GM06990 (cell line): Measurements from ENCODE around the gene NTRK2.

ENCODE experiments used
- DNase-seq: peaks from one replicate; pipeline ENCODE4 v3.0.0-alpha.2; 2011; ENCODE audit not compliant: insufficient read length; ENCODE audit errors: extremely low read depth
- H3K27me3 ChIP-seq: replicated peaks from 2 replicates; pipeline ENCODE4 v1.6.0; 2011; ENCODE audit warnings: low read length; ENCODE audit not compliant: control insufficient read depth, insufficient read depth
- H3K36me3 ChIP-seq: 2 replicates; pipeline ENCODE4 v1.5.1; 2011; ENCODE audit warnings: low read length; ENCODE audit not compliant: control insufficient read depth, insufficient read depth
- H3K4me3 ChIP-seq: replicated peaks from 2 replicates; pipeline ENCODE4 v1.5.1; 2011; ENCODE audit warnings: low read depth, mild to moderate bottlenecking, control low read depth, low read length
- TF ChIP-seq, protein P1 (sequence below): IDR thresholded peaks from 2 replicates; pipeline ENCODE4 v1.5.1; 2011; ENCODE audit warnings: low read length, control low read depth, mild to moderate bottlenecking, inconsistent platforms; ENCODE audit not compliant: insufficient read depth, poor library complexity, severe bottlenecking

Gene NTRK2

GRCh38 chr9:84841931-84842330 is 172.4 kb downstream of the NTRK2 start:
- Histone ChIP-seq H3K4me3 (no peak overlapping the region), H3K27me3 (no peaks in the 10 kb centered on the region; the same call in 1 of the 2 replicates), H3K36me3 (no peaks in the 10 kb centered on the region)
- no peak for DNase-seq
- TF ChIP-seq, protein P1, sequence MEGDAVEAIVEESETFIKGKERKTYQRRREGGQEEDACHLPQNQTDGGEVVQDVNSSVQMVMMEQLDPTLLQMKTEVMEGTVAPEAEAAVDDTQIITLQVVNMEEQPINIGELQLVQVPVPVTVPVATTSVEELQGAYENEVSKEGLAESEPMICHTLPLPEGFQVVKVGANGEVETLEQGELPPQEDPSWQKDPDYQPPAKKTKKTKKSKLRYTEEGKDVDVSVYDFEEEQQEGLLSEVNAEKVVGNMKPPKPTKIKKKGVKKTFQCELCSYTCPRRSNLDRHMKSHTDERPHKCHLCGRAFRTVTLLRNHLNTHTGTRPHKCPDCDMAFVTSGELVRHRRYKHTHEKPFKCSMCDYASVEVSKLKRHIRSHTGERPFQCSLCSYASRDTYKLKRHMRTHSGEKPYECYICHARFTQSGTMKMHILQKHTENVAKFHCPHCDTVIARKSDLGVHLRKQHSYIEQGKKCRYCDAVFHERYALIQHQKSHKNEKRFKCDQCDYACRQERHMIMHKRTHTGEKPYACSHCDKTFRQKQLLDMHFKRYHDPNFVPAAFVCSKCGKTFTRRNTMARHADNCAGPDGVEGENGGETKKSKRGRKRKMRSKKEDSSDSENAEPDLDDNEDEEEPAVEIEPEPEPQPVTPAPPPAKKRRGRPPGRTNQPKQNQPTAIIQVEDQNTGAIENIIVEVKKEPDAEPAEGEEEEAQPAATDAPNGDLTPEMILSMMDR: no peak

DNA sequence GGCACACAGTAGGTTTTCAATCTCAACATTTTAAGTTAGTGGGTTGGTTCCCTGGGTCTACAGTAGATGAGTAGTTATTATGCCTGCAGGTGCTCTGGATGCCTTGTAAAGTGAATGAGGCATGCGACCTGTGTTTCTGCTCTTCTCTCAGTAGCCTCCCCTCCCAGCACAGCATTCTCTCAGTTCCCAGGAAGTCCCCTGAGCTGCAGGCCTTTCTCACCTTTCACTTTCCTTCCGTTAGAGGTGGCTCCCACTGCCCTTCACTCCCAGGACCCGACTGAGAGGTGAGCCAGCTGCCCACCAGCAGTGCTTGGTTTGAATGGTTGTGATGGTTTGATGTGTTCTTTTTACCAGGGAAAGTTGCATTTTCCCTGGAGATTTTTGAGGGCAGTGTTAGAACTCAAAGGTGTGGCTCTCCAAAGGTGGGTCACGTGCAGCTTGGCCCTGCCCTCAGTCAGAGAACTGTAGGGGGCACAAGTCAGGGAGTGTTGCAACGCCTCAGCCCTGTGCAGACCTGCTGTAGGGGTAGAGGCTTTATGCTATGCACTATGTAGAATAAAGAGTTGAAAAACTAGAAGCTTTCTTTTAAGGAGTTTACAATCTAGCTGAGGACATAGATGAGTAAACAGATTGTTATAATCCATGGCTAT is 173.8 kb downstream of the NTRK2 start:
- TF ChIP-seq, protein P1: no peak
- H3K4me3 ChIP-seq: no peak overlapping the region
- no peaks in the 10 kb centered on the region; the same call in 1 of the 2 replicates for H3K27me3 ChIP-seq
- H3K36me3 ChIP-seq: no peaks in the 10 kb centered on the region
- DNase-seq: no peak

DNA sequence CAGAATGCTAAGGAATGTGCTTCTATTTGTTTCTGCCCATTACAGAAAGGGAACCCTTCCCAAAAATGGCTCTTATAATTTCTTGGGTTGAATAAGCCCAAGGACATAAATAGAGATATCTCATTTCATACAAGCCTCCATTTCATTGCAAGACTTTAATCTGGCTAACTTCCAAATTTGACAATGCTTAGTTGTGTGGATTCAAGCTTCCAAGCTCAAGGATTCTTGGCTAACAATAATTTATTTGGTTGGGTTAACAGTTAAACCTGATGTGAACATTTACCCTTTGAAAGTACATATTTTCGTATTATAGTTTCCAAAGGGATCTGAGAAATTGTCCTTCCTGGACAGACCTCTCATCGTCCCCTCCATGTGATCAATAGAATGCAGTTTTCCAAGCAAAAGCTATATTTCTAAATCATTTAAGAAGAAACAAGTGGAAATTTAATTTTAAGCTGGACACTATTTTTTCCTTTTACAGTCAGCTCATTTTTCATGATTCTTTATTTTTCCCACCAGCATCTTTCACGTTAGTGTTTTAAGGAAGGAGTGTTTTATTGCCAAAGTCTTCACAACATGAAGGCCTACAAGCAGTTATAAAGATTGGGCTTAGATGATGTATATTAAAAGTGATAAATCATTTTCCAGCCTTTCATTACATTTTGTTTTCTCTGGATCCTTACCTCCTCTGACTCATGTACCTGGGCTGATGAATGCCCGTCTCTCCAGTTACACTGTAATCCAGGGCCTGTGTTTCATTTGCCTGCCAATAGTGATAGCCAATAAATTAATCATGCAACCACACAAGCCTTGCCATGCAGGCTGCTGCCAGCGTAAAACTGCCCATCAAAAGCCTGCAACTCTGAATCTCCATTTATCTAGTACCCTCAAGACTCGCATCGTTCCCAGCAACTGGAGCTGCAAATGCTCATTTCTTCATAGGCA is 176.7 kb downstream of the NTRK2 start:
- Histone ChIP-seq H3K4me3 (no peak overlapping the region), H3K36me3 (no peaks in the 10 kb centered on the region), H3K27me3 (no peaks in the 10 kb centered on the region; the same call in 1 of the 2 replicates)
- TF ChIP-seq, protein P1: no peak
- no peak for DNase-seq

- no peak for DNase-seq
- H3K27me3 ChIP-seq: no peaks in the 10 kb centered on the region; the same call in none of the 2 replicates
- H3K36me3 ChIP-seq: no peaks in the 10 kb centered on the region
- H3K4me3 ChIP-seq: no peak overlapping the region
- TF ChIP-seq, protein P1: no peak
Measured at GRCh38 chr9:84846906-84847305, 177.4 kb downstream of the NTRK2 start.

GRCh38 chr9:84849049-84849448 is 179.5 kb downstream of the NTRK2 start:
- TF ChIP-seq, protein P1: no peak
- H3K36me3 ChIP-seq: no peaks in the 10 kb centered on the region
- no peak overlapping the region for H3K4me3 ChIP-seq
- DNase-seq: no peak
- no peaks in the 10 kb centered on the region; the same call in none of the 2 replicates for H3K27me3 ChIP-seq
